Pancreas (tissue), 10 donors: ENCODE measurements around the gene RPS6KB2. TPM values are rescaled to one million over a fixed set of nuclear protein-coding genes. Genes with fewer than 3 reads are reported as not detected.
A peak's percentile ranks its signal among the peaks of the same experiment; 100 is the strongest.

ENCODE experiments used
- ATAC-seq, 4 donors: fragments of 200-7000 bp; cut with Tn5 transposase; one replicate each; pipeline versions ENCODE4 v1.8.0 to v1.9.1; 2020; ENCODE audit warnings: mild to moderate bottlenecking in 4 of 4, moderate library complexity in 4 of 4
- DNase-seq, 6 donors: peaks; one replicate each; pipeline ENCODE4 v3.0.0-alpha.2; 2020
- FAIRE-seq: peaks from 2 replicates; lab custom pipeline; 2012; peaks lifted over from hg19 to GRCh38; lab: Jason Lieb, UNC
- H3K27ac ChIP-seq, 4 donors: fragments of 200-600 bp; sonication (generic); 1 replicate in 3 of 4; 2 replicates in 1 of 4; pipeline versions ENCODE4 v1.5.0 to v1.8.0; 2020
- H3K27me3 ChIP-seq, 4 donors: fragments of 200-600 bp; one replicate each; pipeline ENCODE4 v1.8.0; 2021
- H3K36me3 ChIP-seq, 3 donors: fragments of 200-600 bp; sonication (generic) in 1 of 3; one replicate each; pipeline versions ENCODE4 v1.5.0 to v1.8.0; 2020 to 2021
- H3K4me1 ChIP-seq, 3 donors: fragments of 200-600 bp; one replicate each; pipeline ENCODE4 v1.8.0; 2021
- H3K4me3 ChIP-seq, 4 donors: fragments of 200-600 bp; sonication (generic) in 2 of 4; one replicate each; pipeline versions ENCODE4 v1.5.0 to v1.8.0; 2020 to 2021
- H3K9me3 ChIP-seq, 4 donors: fragments of 200-600 bp; one replicate each; pipeline ENCODE4 v1.8.0; 2021
- CTCF ChIP-seq, 4 donors: fragments of 200-600 bp; sonication (generic) in 3 of 4; IDR thresholded peaks; one replicate each; pipeline versions ENCODE4 v1.5.0 to v1.8.0; 2021; ENCODE audit warnings: antibody characterized with exemption in 4 of 4
- WGBS, 2 donors: extraction: QIAGEN DNeasy Blood & Tissue Kit; methylation state at CpG; one replicate each; pipeline ENCODE4 v1.1.7; 2013; 5-methylcytosine and 5-hydroxymethylcytosine counted together
- intact Hi-C, 3 donors: fragments of 100-400 bp; cut with DNase I; formaldehyde crosslinking; loops; one replicate each; pipeline versions ENCODE4 v1.11.1 to v1.14.2; 2022
- polyA plus RNA-seq, 2 donors: library from polyadenylated mRNA; stranded (reverse); fragments of 200-250 nt; gene quantifications; one replicate each; pipeline ENCODE4 v1.2.3, GENCODE V29; 2013
- total RNA-seq, 6 donors: library from RNA; stranded (reverse); fragmentation: NEBNext Ultra II Directional in 4 of 6; extraction: Animal tissue kit (Norgen Biotek cat#: 25700) in 4 of 6; gene quantifications; one replicate each; pipeline versions ENCODE4 v1.2.1 to v1.2.4, GENCODE V29; 2021 to 2023
- donor health status: healthy with polysubstance abuse.
- donor health status: DM: no; HTN: no; CAD: no; lungs with moderate emphysema.
- donor health status: DM: no; HTN: no; CAD: no.
- donor health status: control.
- donor health status: control.
- donor health status: Bipolar disorder and iron deficiency.
- donor health status: DM: yes; HTN: yes; CAD: no.
- donor health status: DM: no; HTN: no; CAD: no.
- donor health status: DM: no; HTN: no; CAD: no.
- donor health status: DM: yes; HTN: yes; CAD: no.

The RPS6KB2 gene
- 10 to 100 TPM; 17.6 to 29.3 (median 21.7) TPM for total RNA-seq
- 10 to 100 TPM; 57.4 to 71.6 TPM for polyA plus RNA-seq

- Histone ChIP-seq H3K4me1 (peaks cover 4 to 14% (median 12%) of the 10 kb centered on the region in 3 donors), H3K27me3 (no peaks in the 10 kb centered on the region), H3K9me3 (no peaks in the 10 kb centered on the region), H3K4me3 (peak within 1 kb of the TSS; percentile 59 to 94 (median 84)), H3K27ac (peak within 1 kb of the TSS; percentile 62 to 89 (median 76)), H3K36me3 (peaks cover 0 to 12% (median 6%) of the 10 kb centered on the region in 3 donors)
- FAIRE-seq: no peak
- peak; percentile 98 to 100 (median 98) for DNase-seq
- ATAC-seq: peak; percentile 95 to 98 (median 96)
- no peak for TF ChIP-seq CTCF (IDR thresholded peaks at IDR 0.05)
- intact Hi-C loops: no loop called here
- 0 to 1% methylated on average over 64 to 68 of the region's 68 CpGs for WGBS, 2 donors
Measured at GRCh38 chr11:67428052-67429001, at the start of gene RPS6KB2. Gene RPS6KB2, plus strand, starts transcription at chr11:67428494. Its CDS starts 52 bp downstream, at chr11:67428546.

DNA sequence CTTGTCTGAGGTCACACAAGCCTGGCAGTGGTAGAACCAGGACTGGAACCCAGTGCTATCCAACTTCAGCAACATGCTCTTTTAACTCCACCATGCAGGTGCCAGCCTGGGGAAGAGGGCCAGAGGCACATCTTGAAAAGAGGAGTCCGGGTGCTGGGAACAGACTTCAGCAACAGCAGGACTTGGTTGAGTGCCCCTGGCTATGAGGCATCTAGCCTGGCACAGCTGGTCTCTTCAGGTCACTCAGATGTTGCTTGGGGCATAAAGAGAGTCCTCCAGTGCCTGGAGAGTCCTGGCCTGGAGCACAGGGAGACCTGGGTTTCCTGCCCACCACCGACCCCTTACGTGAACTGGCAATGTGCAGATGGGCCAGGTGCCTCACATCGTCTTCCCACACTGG is 49.8 kb upstream of the RPS6KB2 start:
- WGBS, 2 donors: 86 to 98% methylated on average over 4 of the region's 4 CpGs

GRCh38 chr11:67379061-67380058 is 48.9 kb upstream of the RPS6KB2 start:
- intact Hi-C loops: loop anchor here in 2 of 3 donors (5.0 to 10.0 kb wide), 3 partner anchors 32 to 125 kb away; partner anchors contain the start of gene GRK2 (in 1 of the 2)
- Histone ChIP-seq H3K4me3 (no peak overlapping the region), H3K27me3 (no peaks in the 10 kb centered on the region), H3K4me1 (peaks cover 0 to 6% (median 0%) of the 10 kb centered on the region in 3 donors), H3K27ac (no peak overlapping the region), H3K9me3 (no peaks in the 10 kb centered on the region), H3K36me3 (no peaks in the 10 kb centered on the region)
- ATAC-seq: no peak
- no peak for DNase-seq
- FAIRE-seq: no peak
- 78 to 80% methylated on average over 22 to 23 of the region's 23 CpGs for WGBS, 2 donors
- no peak for TF ChIP-seq CTCF (IDR thresholded peaks at IDR 0.05)

More for the DNA sequence above, 49.8 kb upstream of the RPS6KB2 start:
- intact Hi-C loops: loop anchor here in 1 of 3 donors (5.0 kb wide), 1 partner anchor 111 kb away; the partner anchor contains the start of gene GRK2
- H3K27me3 ChIP-seq: no peaks in the 10 kb centered on the region
- no peaks in the 10 kb centered on the region for H3K36me3 ChIP-seq
- DNase-seq: no peak
- peaks cover 0 to 10% (median 0%) of the 10 kb centered on the region in 3 donors for H3K4me1 ChIP-seq
- TF ChIP-seq CTCF (IDR thresholded peaks at IDR 0.05): no peak
- ATAC-seq: no peak
- no peaks in the 10 kb centered on the region for H3K9me3 ChIP-seq
- FAIRE-seq: no peak
- H3K4me3 ChIP-seq: no peak overlapping the region
- H3K27ac ChIP-seq: no peak overlapping the region

GRCh38 chr11:67381244-67381972 is 46.9 kb upstream of the RPS6KB2 start:
- no peak overlapping the region for H3K4me3 ChIP-seq
- H3K4me1 ChIP-seq: no peaks in the 10 kb centered on the region
- H3K36me3 ChIP-seq: no peaks in the 10 kb centered on the region
- ATAC-seq: no peak
- FAIRE-seq: no peak
- H3K27me3 ChIP-seq: no peaks in the 10 kb centered on the region
- H3K27ac ChIP-seq: peak overlapping the region in 1 of 4 donors; percentile 10
- TF ChIP-seq CTCF (IDR thresholded peaks at IDR 0.05): no peak
- no peak for DNase-seq
- H3K9me3 ChIP-seq: no peaks in the 10 kb centered on the region
- 67 to 75% methylated on average over 13 of the region's 13 CpGs for WGBS, 2 donors
- intact Hi-C loops: loop anchor here in 2 of 3 donors (5.0 to 10.0 kb wide), 2 partner anchors 34 to 127 kb away; no protein-coding TSS in a partner anchor
